Aortic smooth muscle cell (primary cell): ENCODE data around the gene ZNF550. TPM values are rescaled to one million over a fixed set of nuclear protein-coding genes. Genes with fewer than 3 reads are reported as not detected.

Source experiments
- total RNA-seq: library from RNA; depleted of rRNA; stranded (reverse); fragments of >200 nt; gene quantifications from 2 replicates; pipeline ENCODE4 v1.2.3, GENCODE V29; 2014

The ZNF550 gene
- 6.9 and 9.1 TPM in 2 replicates for total RNA-seq

DNA sequence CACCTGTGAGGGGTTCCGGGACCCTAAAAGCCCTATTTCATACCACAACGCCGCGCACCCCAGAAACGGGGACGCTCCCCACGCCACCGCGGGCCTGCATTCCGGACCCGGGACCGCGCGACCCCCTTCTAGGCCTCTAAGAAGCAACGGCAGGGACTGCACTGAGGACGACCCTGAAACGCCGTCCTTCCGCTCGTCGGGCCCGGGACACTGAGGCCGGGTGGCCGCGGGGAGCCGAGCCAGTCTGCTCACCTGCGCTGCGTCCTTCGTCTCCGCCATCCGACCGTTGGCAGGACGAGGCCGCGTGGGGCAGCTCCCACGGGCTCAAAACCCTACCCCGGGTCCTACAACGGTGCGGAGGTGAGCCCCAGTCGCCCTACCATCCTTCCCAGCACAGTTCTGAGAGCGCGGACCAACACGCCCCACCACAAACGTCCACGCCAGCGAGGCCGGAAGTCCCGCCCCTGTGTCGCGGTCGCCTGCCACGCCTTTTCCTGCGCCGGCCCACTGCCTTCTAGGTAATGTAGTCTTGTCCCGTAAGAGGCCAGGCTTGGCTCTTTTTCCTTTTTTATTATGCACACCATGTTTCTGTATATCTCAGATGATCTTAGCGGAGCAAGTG, at the start of gene ZNF550:
Gene ZNF550, minus strand, starts transcription at position 460 of the 622 bp plus-strand sequence. Its CDS starts 181 bp downstream, at position 279.

DNA sequence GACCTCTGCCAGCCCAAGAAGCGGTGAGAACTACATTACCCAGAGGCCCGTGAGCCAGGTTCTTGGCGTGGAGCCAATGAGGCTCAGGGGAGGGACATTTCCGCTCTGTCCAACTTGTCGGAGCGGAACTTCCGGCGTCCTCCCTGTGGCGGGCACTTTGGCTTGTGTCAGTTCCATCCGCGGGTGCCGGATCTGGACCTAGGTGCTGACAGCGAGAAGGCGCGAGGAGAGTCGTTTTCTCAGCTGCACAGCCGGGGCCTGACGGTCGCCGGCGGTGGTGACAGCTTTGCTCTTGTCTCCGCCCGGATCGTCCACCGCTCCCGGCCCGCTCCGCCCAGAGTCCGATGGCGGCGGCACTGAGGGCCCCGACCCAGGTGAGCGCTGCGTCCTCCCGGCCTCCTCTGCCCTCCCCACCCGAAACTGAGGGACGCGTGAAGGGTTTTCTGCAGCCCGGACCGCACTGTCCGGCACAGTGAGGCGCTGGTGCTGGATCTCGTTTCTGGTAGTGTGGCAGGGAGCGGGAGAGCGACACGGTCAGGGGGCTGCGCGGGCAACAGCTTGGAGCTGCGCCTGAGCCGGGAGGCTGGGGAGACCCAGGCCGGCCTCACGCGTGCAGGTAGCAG, 40.2 kb upstream of the ZNF550 start, which contains the start of gene ZNF530:
Gene ZNF530, plus strand, starts transcription at position 125 of the 623 bp plus-strand sequence. CDS start 4,461 bp downstream, outside the sequence.

DNA sequence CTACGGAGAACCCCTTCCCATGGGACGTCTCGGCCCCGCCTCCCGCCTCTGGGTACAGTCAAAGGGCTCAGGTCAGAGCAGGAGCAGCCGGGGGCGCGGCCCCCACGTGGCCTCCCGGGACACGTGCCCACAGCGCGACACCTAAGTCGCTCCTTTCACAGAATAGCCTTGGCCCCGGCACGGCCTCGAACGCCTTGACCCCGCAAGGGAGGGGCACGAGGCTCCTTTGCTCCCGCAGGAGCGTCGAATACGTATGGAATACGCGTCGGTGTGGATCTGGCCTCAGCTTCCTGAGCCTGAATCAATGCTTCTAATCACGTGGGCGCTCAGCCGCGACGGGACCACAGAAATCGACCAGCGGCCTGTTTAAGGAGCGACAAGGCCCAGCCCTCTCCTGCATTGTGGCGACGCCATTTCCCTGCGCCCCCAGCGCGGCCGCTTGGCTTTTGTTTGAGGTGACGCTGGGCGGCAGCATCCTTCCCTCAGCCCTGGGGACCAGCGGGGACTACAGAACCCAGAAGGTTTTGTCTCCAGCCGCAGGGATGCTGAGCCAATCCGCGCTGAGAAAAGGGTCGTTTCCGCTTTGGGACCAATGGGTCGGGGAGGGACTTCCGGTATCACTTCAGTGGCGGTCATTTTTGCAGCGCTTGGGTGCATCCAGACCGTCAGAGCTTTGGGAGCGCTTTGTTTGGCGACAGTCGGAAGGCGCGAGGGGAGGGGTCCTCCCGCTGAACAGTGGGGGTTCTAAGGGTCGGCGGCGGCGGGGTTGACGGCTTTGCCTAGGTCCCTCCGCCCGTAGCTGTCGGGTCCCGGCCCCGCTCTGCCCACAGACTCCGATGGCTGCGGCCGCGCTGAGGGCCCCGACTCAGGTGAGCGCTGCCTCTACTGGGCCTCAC, 24.1 kb upstream of the ZNF550 start, which contains the start of gene ZIK1:
Gene ZIK1, plus strand, starts transcription at position 625 of the 896 bp plus-strand sequence. Its CDS starts 212 bp downstream, at position 837.

DNA sequence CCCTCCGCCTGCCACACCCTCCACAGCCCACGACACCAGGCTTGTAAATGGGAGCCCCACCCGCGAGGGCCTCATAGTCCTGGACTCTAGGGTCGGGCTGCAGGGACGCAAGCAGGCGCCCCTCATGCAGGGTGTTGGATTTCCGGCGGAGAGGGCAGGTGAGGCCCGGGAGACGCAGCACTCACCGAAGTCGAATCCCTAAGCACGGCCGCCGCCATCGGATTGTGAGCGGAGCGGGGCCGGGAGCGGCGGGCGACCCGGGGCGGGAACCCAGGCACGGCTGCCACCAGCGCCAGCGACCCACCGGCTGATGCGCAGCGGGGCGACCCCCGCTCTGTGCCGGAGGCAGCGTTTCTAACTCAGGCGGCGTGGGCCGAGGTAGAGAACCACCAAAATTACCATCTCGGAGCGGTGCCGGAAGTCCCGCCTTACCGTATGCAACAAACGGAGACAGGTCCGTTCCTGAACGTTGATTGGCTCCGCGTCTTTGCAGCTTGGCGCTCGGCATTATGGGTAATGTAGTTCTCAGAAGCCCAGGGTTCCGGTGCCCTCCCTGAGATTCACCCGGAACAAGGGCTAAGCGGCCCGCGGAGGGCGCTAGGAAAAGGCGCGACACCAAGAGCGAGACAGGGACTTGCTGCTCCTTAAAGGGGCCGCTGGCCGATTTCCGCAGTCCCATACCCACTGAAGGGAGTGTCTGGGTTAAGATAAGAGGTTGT, 19.0 kb upstream of the ZNF550 start, which contains the start of gene ZNF416:
Gene ZNF416, minus strand, starts transcription at position 425 of the 719 bp plus-strand sequence. Its CDS starts 207 bp downstream, at position 218.

DNA sequence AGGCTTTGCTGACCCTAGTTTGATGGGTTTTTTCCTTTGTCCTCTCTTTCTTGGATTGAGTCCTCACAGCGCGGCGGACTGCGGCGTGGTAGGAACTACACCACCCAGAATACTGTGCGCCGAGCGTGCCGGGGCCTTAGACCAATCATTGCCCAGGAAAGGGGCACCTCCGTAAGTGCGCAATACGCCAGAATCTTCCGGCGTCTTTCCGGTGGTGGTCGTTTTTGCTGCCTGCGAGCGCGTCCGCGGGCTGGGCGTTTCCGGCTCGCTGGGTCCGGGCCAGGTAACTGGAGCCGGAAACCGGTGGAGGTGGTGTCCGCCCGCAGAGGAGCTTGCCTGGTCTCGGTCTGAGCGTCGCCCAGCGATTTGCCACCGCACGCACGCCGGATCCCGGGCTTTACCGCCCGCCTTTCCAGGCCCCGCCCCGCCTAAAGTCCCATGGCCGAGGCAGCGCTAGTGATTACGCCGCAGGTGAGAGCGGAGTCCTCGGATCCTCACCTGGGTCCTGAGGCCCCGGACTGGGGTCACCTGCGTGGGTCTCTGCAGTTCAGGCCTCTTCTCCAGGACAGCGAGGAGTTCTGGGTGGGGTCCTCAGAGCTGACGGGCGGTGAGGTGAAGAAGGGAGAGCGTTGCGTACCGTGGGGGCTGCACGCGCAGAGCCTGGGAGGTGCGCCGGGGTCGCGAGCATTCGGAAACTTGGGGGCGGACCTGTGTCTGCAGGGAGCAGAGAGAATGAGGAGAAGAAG, 32.4 kb downstream of the ZNF550 start, which contains the start of gene ZNF549:
Gene ZNF549, plus strand, starts transcription at position 221 of the 746 bp plus-strand sequence. Its CDS starts 218 bp downstream, at position 439.

DNA sequence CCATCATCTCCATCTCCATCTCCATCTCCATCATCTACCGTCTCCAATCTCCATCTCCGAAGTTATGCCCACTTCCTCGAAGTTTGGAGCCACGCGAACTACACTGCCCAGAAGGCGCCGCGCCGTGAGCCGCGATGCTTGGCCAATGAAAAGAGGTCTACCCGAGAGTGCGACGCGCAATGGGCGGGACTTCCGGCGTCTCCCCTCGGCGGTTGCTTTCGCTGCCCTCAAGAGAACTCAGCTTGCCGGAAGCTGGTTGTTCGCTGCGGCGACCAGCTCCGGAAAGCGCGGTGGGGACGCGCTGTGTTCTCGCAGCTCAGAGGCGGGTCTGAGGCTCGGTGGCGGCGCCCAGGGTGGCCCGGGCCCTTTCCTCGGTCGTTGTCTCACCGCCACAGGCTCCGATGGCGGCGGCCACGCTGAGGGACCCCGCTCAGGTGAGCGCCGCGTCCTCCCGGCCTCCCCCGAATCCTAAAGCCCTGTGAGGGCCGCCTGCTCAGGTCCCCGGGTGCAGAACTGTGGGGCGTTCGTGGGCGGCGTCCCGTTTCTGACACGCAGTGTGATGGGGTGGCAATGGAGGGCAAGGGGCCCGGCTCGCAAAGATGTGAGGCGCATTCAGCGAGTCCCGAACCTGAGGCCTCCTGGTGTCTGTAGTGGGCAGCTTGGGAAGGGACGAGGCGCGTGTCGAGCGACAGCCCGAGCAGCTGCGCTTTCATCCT, 59.8 kb downstream of the ZNF550 start, which contains the start of gene ZNF773:
Gene ZNF773, plus strand, starts transcription at position 259 of the 716 bp plus-strand sequence. Its CDS starts 143 bp downstream, at position 402.

DNA sequence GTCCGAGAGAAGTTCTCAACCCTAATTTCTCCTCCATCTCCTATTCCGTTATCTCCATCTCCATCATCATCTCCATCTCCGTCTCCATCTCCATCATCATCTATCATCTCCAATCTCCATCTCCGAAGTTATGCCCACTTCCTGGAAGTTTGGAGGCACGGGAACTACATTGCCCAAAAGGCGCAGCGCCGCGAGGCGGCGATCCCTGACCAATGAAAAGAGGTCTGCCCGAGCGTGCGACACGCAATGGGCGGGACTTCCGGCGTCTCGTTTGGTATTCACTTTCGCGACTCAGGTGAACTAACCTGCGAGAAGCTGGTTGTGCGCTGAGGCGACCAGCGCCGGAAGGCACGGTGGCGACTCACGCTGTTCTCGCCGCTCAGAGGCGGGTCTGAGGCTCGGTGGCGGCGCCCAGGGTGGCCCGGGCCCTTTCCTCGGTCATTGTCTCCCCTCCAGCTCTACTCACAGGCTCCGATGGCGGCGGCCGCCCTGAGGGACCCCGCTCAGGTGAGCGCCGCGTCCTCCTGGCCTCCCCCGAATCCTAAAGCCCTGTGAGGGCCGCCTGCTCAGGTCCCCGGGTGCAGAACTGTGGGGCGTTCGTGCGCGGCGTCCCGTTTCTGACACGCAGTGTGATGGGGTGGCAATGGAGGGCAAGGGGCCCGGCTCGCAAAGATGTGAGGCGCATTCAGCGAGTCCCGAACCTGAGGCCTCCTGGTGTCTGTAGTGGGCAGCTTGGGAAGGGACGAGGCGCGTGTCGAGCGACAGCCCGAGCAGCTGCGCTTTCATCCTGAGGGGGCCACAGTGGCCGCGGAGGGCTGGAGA, 72.0 kb downstream of the ZNF550 start, which contains the start of gene ZNF419:
Gene ZNF419, plus strand, starts transcription at position 274 of the 822 bp plus-strand sequence. Its CDS starts 201 bp downstream, at position 475.

Other genes starting within 250 kb of the ZNF550 start
- 10.7 and 10.8 TPM in 2 replicates for gene ZNF543, start 239.4 kb downstream of the ZNF550 start, total RNA-seq
- gene ZNF304, start 208.6 kb downstream of the ZNF550 start, total RNA-seq = 11.9 and 14.1 TPM in 2 replicates
- 9.1 and 11.5 TPM in 2 replicates for gene TRAPPC2B, start 196.3 kb downstream of the ZNF550 start, total RNA-seq
- 4.7 and 5.8 TPM in 2 replicates for gene ZNF547, start 196.3 kb downstream of the ZNF550 start, total RNA-seq
- 24.7 and 25.1 TPM in 2 replicates for gene ZNF548, start 170.0 kb downstream of the ZNF550 start, total RNA-seq
- 11.7 and 12.3 TPM in 2 replicates for gene ZNF17, start 148.7 kb downstream of the ZNF550 start, total RNA-seq
- 7.6 and 12.2 TPM in 2 replicates for gene ZNF749, start 124.5 kb downstream of the ZNF550 start, total RNA-seq
- 0.79 and 0.99 TPM in 2 replicates for gene VN1R1, start 102.7 kb downstream of the ZNF550 start, total RNA-seq
- gene ZNF772, start 82.3 kb downstream of the ZNF550 start, total RNA-seq = 27.3 and 31.0 TPM in 2 replicates
- gene ZNF419, start 72.1 kb downstream of the ZNF550 start, total RNA-seq = 12.9 and 13.5 TPM in 2 replicates
- gene ZNF773, start 59.9 kb downstream of the ZNF550 start, total RNA-seq = 14.1 and 16.5 TPM in 2 replicates
- gene ZNF549, start 32.5 kb downstream of the ZNF550 start, total RNA-seq = 5.8 and 6.2 TPM in 2 replicates
- 5.2 and 6.1 TPM in 2 replicates for gene ZNF416, start 19.0 kb upstream of the ZNF550 start, total RNA-seq
- gene ZIK1, start 24.3 kb upstream of the ZNF550 start, total RNA-seq = 7.6 and 12.0 TPM in 2 replicates
- gene ZNF530, start 40.0 kb upstream of the ZNF550 start, total RNA-seq = 3.6 and 4.2 TPM in 2 replicates
- 18.3 and 18.9 TPM in 2 replicates for gene ZNF134, start 54.4 kb upstream of the ZNF550 start, total RNA-seq
- 10.2 and 11.8 TPM in 2 replicates for gene ZNF211, start 73.3 kb upstream of the ZNF550 start, total RNA-seq
- not detected in 2 replicates for gene ZSCAN4, start 109.1 kb upstream of the ZNF550 start, total RNA-seq
- gene ZNF551, start 122.1 kb upstream of the ZNF550 start, total RNA-seq = 4.8 and 8.2 TPM in 2 replicates
- gene ZNF154, start 149.3 kb upstream of the ZNF550 start, total RNA-seq = 5.4 and 7.1 TPM in 2 replicates
- gene ZNF671, start 167.8 kb upstream of the ZNF550 start, total RNA-seq = 11.9 and 13.2 TPM in 2 replicates
- gene ZNF776, start 187.0 kb upstream of the ZNF550 start, total RNA-seq = 14.5 and 15.6 TPM in 2 replicates
- gene ZNF586, start 209.8 kb upstream of the ZNF550 start, total RNA-seq = 13.9 and 16.2 TPM in 2 replicates